GM12891 (cell line): ENCODE results near the gene PTN. TPM values are rescaled to one million over a fixed set of nuclear protein-coding genes. Genes with fewer than 3 reads are reported as not detected.

Source experiments
- DNase-seq: peaks from one replicate; pipeline ENCODE4 v3.0.0; 2011; ENCODE audit warnings: low spot score; ENCODE audit not compliant: insufficient read length
- FAIRE-seq: peaks from 2 replicates; lab custom pipeline; 2011; peaks lifted over from hg19 to GRCh38; lab: Jason Lieb, UNC
- PAX5 ChIP-seq: IDR thresholded peaks from 2 replicates; pipeline ENCODE4 v1.6.1; 2011; ENCODE audit warnings: low read length, moderate library complexity, mild to moderate bottlenecking; ENCODE audit not compliant: insufficient read depth, severe bottlenecking
- POLR2A ChIP-seq: IDR thresholded peaks from 2 replicates; pipeline ENCODE4 v1.6.1; 2011; ENCODE audit warnings: low read depth, low read length, control low read depth
- POLR2AphosphoS5 ChIP-seq: IDR thresholded peaks from 2 replicates; pipeline ENCODE4 v1.6.1; 2011; ENCODE audit warnings: low read depth, low read length, control low read depth
- POU2F2 ChIP-seq: IDR thresholded peaks from 2 replicates; pipeline ENCODE4 v1.6.1; 2011; ENCODE audit warnings: low read depth, mild to moderate bottlenecking, control low read depth, low read length, moderate library complexity
- SPI1 ChIP-seq: IDR thresholded peaks from 2 replicates; pipeline ENCODE4 v1.6.1; 2011; ENCODE audit warnings: low read depth, low read length, control low read depth
- TAF1 ChIP-seq: IDR thresholded peaks from 2 replicates; pipeline ENCODE4 v1.6.1; 2011; ENCODE audit warnings: low read depth, low read length, control low read depth
- polyA plus RNA-seq: library from polyadenylated mRNA; unstranded; fragments of >200 nt; gene quantifications from one replicate; pipeline ENCODE4 v1.2.1, GENCODE V29; 2012; ENCODE audit warnings: low read depth, missing spikeins, inconsistent platforms; ENCODE audit not compliant: missing spikeins

Gene PTN, protein sequence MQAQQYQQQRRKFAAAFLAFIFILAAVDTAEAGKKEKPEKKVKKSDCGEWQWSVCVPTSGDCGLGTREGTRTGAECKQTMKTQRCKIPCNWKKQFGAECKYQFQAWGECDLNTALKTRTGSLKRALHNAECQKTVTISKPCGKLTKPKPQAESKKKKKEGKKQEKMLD
- polyA plus RNA-seq = 0.09 TPM

GRCh38 chr7:137343281-137343841 lies at the start of gene PTN:
TSS of gene PTN (minus strand) at chr7:137343733. CDS start at chr7:137254973, 88,760 bp downstream.
- no peak for FAIRE-seq
- TF ChIP-seq POLR2AphosphoS5 = no peak
- no peak for TF ChIP-seq TAF1
- no peak for TF ChIP-seq POU2F2
- TF ChIP-seq POLR2A = no peak
- no peak for TF ChIP-seq SPI1
- TF ChIP-seq PAX5 = no peak
- DNase-seq = no peak

DNA sequence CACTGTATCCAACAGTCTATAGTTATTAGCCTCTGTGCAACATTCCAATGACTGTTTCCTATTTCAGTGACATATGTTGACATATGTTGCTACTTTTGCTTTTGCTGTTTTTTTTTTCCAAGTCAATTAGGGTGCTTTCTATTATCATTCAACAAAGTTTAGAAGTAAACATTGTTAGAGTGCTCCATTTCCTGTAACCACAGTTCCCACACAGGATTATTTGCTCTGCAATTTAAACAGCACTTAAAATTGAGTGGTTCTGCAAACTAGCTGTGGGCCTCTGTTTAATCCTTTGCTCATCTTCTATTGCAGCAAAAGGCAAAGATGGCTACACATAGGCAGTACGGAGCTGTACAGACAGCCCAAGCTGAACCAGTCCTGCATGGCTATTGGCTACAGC lies 46.5 kb upstream of the PTN start:
- DNase-seq = no peak
- TF ChIP-seq TAF1 (no peak), PAX5 (no peak), POLR2AphosphoS5 (no peak), POU2F2 (no peak), SPI1 (no peak), POLR2A (no peak)

GRCh38 chr7:137388916-137389315 lies 45.4 kb upstream of the PTN start:
- DNase-seq = no peak
- FAIRE-seq = no peak
- no peak for TF ChIP-seq POU2F2

More for the DNA sequence above, 46.5 kb upstream of the PTN start:
- FAIRE-seq = no peak

- no peak for DNase-seq
- TF ChIP-seq PAX5 (no peak), POLR2AphosphoS5 (no peak), POLR2A (no peak), SPI1 (no peak), TAF1 (no peak), POU2F2 (no peak)
- FAIRE-seq = no peak
Measured at GRCh38 chr7:137386966-137387365, 43.4 kb upstream of the PTN start.

GRCh38 chr7:137381045-137381444 lies 37.5 kb upstream of the PTN start:
- FAIRE-seq = no peak
- no peak for DNase-seq
- TF ChIP-seq PAX5 (no peak), TAF1 (no peak), POU2F2 (no peak), SPI1 (no peak), POLR2AphosphoS5 (no peak), POLR2A (no peak)

GRCh38 chr7:137373507-137373906 lies 30.0 kb upstream of the PTN start:
- FAIRE-seq (no peak), DNase-seq (no peak)
- no peak for TF ChIP-seq SPI1
- no peak for TF ChIP-seq POLR2AphosphoS5

GRCh38 chr7:137371616-137372015 lies 28.1 kb upstream of the PTN start:
- no peak for FAIRE-seq
- TF ChIP-seq POLR2AphosphoS5 = no peak
- TF ChIP-seq POLR2A = no peak
- no peak for TF ChIP-seq POU2F2
- TF ChIP-seq TAF1 = no peak
- no peak for TF ChIP-seq SPI1
- TF ChIP-seq PAX5 = no peak

GRCh38 chr7:137366995-137367394 lies 23.5 kb upstream of the PTN start:
- FAIRE-seq (no peak), DNase-seq (no peak)
- TF ChIP-seq TAF1 (no peak), POLR2AphosphoS5 (no peak), SPI1 (no peak), POU2F2 (no peak), PAX5 (no peak), POLR2A (no peak)

More at GRCh38 chr7:137371616-137372015, 28.1 kb upstream of the PTN start:
- DNase-seq = no peak

- no peak for DNase-seq
- TF ChIP-seq PAX5 (no peak), TAF1 (no peak)
- FAIRE-seq = no peak
Measured at GRCh38 chr7:137363683-137364082, 20.1 kb upstream of the PTN start.

DNA sequence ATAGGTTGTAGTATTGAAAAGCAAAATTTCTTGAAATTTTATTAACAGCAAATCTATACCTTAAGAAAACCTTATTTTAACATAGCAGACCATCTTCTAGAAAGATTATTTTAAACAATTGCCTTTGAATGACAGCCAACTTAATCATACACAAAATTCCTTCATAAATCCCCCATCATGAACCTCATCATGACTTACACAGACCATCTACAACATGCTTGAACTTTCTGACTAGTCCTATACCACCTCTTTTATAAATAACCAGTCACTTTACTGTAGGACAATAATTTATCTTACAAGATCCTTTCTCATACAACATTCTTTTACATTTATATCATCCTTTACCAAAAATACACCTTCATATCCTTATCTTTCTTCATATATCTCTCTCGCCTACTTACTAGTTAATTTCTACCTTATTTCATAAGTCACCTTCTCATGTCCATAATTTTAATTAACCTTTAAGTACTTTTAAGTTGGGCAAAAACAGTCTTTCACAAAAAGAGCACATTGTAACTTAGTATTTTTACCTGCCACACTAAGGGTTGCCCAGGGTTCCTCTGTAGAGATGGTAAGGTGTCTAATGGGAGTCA lies 16.6 kb upstream of the PTN start:
- FAIRE-seq = no peak
- no peak for TF ChIP-seq POU2F2
- TF ChIP-seq PAX5 = no peak
- TF ChIP-seq POLR2A = no peak
- TF ChIP-seq SPI1 = no peak
- TF ChIP-seq TAF1 = no peak
- no peak for DNase-seq
